ENCODE data around the gene PLA2G5. TPM values are rescaled to one million over a fixed set of nuclear protein-coding genes. Genes with fewer than 3 reads are reported as not detected.

The PLA2G5 gene
- total RNA-seq, 1 experiment from 2014 or later = not detected

DNA sequence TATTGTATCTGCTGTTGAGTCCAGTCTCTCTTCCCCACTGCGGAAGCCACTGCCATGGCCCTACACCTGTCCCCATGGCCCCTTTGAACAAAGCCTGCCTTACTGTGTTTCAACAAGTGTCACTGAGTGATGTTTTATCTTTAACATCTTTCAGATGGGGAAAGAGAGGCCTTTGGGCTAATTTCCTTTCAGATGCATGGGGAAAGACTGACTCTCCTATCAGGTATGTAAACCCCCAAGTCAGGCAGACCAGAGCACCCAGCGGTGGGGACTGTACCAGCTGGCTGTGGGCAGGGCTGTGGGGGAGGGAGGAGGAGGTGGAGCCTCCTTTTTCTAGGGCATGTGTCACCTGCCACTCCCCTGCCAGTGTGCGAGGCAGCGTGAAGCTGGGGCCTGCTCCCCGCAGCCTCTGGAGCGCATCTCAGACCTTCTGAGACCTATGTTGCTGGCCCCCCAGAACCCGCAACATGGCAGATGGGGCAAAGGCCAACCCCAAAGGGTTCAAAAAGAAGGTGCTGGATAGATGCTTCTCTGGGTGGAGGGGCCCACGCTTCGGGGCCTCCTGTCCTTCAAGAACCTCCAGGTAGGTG, 69.1 kb downstream of the PLA2G5 start, which contains the start of gene PLA2G2F:
TSS of gene PLA2G2F (plus strand) at position 363 of the 590 bp plus-strand sequence. CDS start at position 468, 105 bp downstream.
- no TSS peak for BruUV-seq (replicated peaks)
- TF ChIP-seq, protein P1, sequence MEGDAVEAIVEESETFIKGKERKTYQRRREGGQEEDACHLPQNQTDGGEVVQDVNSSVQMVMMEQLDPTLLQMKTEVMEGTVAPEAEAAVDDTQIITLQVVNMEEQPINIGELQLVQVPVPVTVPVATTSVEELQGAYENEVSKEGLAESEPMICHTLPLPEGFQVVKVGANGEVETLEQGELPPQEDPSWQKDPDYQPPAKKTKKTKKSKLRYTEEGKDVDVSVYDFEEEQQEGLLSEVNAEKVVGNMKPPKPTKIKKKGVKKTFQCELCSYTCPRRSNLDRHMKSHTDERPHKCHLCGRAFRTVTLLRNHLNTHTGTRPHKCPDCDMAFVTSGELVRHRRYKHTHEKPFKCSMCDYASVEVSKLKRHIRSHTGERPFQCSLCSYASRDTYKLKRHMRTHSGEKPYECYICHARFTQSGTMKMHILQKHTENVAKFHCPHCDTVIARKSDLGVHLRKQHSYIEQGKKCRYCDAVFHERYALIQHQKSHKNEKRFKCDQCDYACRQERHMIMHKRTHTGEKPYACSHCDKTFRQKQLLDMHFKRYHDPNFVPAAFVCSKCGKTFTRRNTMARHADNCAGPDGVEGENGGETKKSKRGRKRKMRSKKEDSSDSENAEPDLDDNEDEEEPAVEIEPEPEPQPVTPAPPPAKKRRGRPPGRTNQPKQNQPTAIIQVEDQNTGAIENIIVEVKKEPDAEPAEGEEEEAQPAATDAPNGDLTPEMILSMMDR (IDR thresholded peaks at IDR 0.05; ENCODE audit: unreplicated experiment) = no peak
- no peak within 1 kb of the TSS for H3K27ac Mint-ChIP-seq (ENCODE audit: unreplicated experiment)
- DNase-seq = no peak
- H3K4me1 Mint-ChIP-seq (ENCODE audit: low read depth, unreplicated experiment) = peaks cover 22% of the 10 kb centered on the region
- H3K9me3 Mint-ChIP-seq (ENCODE audit: low read depth, unreplicated experiment) = no peaks in the 10 kb centered on the region
- intact Hi-C loops (cut with micrococcal nuclease; ENCODE audit: unreplicated experiment) = no loop called here
- H3K4me3 Mint-ChIP-seq (ENCODE audit: low read depth, unreplicated experiment) = no peak within 1 kb of the TSS
- CTCF ChIA-PET = no interaction called here
- no peaks in the 10 kb centered on the region for H3K27me3 Mint-ChIP-seq (ENCODE audit: unreplicated experiment)
- peaks cover 7% of the 10 kb centered on the region for H3K36me3 Mint-ChIP-seq (ENCODE audit: insufficient read depth, unreplicated experiment)

DNA sequence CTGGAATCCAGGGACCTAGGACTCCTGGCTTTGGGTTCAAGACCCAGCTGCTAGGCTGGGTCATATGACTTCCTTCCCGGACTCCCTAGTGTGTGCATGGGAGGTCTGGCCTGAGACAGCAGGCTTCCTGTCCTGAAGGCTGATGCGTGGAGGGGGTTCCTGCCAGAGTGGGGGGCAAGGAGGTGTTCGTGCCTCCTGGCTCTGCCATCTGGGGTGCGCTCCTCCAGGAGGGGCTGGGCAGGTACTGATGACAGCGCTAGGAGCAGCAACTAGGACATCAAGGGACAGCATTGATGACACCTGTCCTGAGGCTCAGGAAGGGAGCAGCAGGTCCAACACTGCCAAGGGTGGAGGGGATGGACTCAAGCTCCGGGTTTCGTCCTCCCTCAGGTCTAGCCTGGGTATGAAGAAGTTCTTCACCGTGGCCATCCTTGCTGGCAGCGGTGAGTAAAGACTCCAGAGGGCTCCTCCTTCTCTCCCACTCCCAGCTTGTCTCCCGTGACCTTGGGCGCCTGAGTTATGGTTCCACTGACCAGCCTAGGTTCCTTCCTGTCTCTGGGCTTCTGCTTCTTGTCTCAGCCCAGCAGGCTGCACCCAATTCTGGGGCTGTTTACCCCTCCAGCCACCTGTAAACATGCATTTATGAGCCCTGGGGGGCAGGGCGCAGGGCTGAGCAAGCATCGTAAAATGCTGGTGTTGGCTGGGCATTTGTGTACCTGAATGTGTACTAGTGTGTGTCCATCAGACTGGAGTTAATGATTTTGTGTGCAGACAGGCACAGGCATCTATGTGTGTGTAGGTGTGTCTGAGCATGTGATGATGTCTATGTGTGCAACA, 70.0 kb downstream of the PLA2G5 start:
- Mint-ChIP-seq H3K4me3 (ENCODE audit: low read depth, unreplicated experiment) (no peak overlapping the region), H3K9me3 (ENCODE audit: low read depth, unreplicated experiment) (no peaks in the 10 kb centered on the region), H3K4me1 (ENCODE audit: low read depth, unreplicated experiment) (peaks cover 22% of the 10 kb centered on the region), H3K27ac (ENCODE audit: unreplicated experiment) (no peak overlapping the region), H3K27me3 (ENCODE audit: unreplicated experiment) (no peaks in the 10 kb centered on the region), H3K36me3 (ENCODE audit: insufficient read depth, unreplicated experiment) (peaks cover 7% of the 10 kb centered on the region)
- BruUV-seq (replicated peaks) = no TSS peak
- intact Hi-C loops (cut with micrococcal nuclease; ENCODE audit: unreplicated experiment) = no loop called here
- TF ChIP-seq, protein P1 (IDR thresholded peaks at IDR 0.05; ENCODE audit: unreplicated experiment) = no peak
- CTCF ChIA-PET = no interaction called here
- no peak for DNase-seq

DNA sequence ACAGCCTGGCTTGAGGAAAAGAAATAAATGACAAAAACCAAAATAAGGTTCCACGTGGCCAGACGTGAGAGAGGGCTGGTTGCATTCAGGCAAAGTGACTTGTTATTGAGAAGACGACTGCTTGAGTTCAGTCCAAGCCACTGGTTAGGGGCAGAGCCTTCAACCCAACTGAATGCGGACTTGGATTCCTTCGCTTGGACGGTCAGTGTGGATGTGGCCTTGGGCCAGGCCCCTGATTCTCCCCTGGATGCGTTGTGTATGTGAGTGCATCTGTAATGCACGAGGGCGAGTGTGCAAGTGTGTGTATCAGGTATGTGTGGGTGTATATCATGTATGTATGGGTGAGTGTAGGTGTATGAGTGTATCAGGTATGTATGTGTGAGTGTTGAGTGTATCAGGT, 71.0 kb downstream of the PLA2G5 start:
- CTCF ChIA-PET = no interaction called here
- Mint-ChIP-seq H3K36me3 (ENCODE audit: insufficient read depth, unreplicated experiment) (peaks cover 7% of the 10 kb centered on the region), H3K4me1 (ENCODE audit: low read depth, unreplicated experiment) (peaks cover 22% of the 10 kb centered on the region), H3K4me3 (ENCODE audit: low read depth, unreplicated experiment) (no peak overlapping the region), H3K27me3 (ENCODE audit: unreplicated experiment) (no peaks in the 10 kb centered on the region), H3K9me3 (ENCODE audit: low read depth, unreplicated experiment) (no peaks in the 10 kb centered on the region), H3K27ac (ENCODE audit: unreplicated experiment) (no peak overlapping the region)
- TF ChIP-seq, protein P1 (IDR thresholded peaks at IDR 0.05; ENCODE audit: unreplicated experiment) = no peak
- no TSS peak for BruUV-seq (replicated peaks)
- no peak for DNase-seq
- intact Hi-C loops (cut with micrococcal nuclease; ENCODE audit: unreplicated experiment) = no loop called here

DNA sequence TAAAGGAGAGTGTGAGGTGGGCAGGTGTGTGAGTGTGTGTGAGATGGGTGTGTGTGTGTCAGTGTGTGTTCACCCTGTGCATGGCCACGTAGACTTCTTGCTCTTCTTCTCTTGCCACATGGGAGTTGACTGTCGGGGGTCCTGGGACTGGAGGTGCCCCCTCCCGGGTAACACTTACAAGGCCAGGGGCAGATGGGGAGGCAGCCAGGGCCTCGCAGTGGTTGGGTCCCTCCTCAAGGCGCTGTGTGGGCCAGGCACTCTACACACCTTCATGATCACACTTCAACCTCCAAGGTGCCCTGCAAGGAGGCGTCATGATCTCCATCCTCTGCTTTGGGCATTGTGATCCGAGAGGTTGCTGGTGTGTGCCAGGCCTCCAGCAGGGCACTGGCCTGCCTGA, 71.5 kb downstream of the PLA2G5 start:
- Mint-ChIP-seq H3K27me3 (ENCODE audit: unreplicated experiment) (no peaks in the 10 kb centered on the region), H3K4me1 (ENCODE audit: low read depth, unreplicated experiment) (peaks cover 22% of the 10 kb centered on the region), H3K9me3 (ENCODE audit: low read depth, unreplicated experiment) (no peaks in the 10 kb centered on the region), H3K27ac (ENCODE audit: unreplicated experiment) (no peak overlapping the region), H3K36me3 (ENCODE audit: insufficient read depth, unreplicated experiment) (peaks cover 7% of the 10 kb centered on the region), H3K4me3 (ENCODE audit: low read depth, unreplicated experiment) (no peak overlapping the region)
- no TSS peak for BruUV-seq (replicated peaks)
- CTCF ChIA-PET = no interaction called here
- no peak for DNase-seq
- TF ChIP-seq, protein P1 (IDR thresholded peaks at IDR 0.05; ENCODE audit: unreplicated experiment) = no peak
- intact Hi-C loops (cut with micrococcal nuclease; ENCODE audit: unreplicated experiment) = no loop called here

Other genes with a start within 250 kb of the PLA2G5 start
- gene OTUD3, start 187.8 kb upstream of the PLA2G5 start, total RNA-seq (2022) = 7.4 and 14.7 TPM in 2 replicates
- gene PLA2G2E, start 146.6 kb upstream of the PLA2G5 start, total RNA-seq (2022) = not detected in 2 replicates
- not detected in 2 replicates for gene PLA2G2A, start 90.6 kb upstream of the PLA2G5 start, total RNA-seq (2022)
- gene PLA2G2D, start 49.3 kb downstream of the PLA2G5 start, total RNA-seq (2022) = not detected in 2 replicates
- not detected in 2 replicates for gene PLA2G2F, start 69.1 kb downstream of the PLA2G5 start, total RNA-seq (2022)
- gene UBXN10, start 115.9 kb downstream of the PLA2G5 start, total RNA-seq (2022) = 0.33 and 0.37 TPM in 2 replicates
- not detected in 2 replicates for gene PLA2G2C, start 116.3 kb downstream of the PLA2G5 start, total RNA-seq (2022)
- gene VWA5B1, start 220.7 kb downstream of the PLA2G5 start, total RNA-seq (2022) = not detected in 2 replicates